ENCODE results near the gene ZDHHC20. TPM values are rescaled to one million over a fixed set of nuclear protein-coding genes. Genes with fewer than 3 reads are reported as not detected.

Gene ZDHHC20
- total RNA-seq, 1 experiment from 2014 or later: 128 TPM

- Histone ChIP-seq H3K4me1 (no peaks in the 10 kb centered on the region), H3K27me3 (no peaks in the 10 kb centered on the region), H3K27ac (no peak overlapping the region), H3K4me3 (no peak overlapping the region), H3K9me3 (replicated peaks) (no peaks in the 10 kb centered on the region), H3K36me3 (no peaks in the 10 kb centered on the region)
- DNase-seq: no peak
Observed at GRCh38 chr13:21336609-21337349, 122.3 kb downstream of the ZDHHC20 start.

GRCh38 chr13:21333186-21333585, 125.9 kb downstream of the ZDHHC20 start:
- no peaks in the 10 kb centered on the region for H3K9me3 ChIP-seq (replicated peaks)
- no peak overlapping the region for H3K27ac ChIP-seq
- no peaks in the 10 kb centered on the region for H3K27me3 ChIP-seq
- no peak overlapping the region for H3K4me3 ChIP-seq
- no peaks in the 10 kb centered on the region for H3K4me1 ChIP-seq
- H3K36me3 ChIP-seq: no peaks in the 10 kb centered on the region
- DNase-seq: no peak

GRCh38 chr13:21330126-21330861, 128.8 kb downstream of the ZDHHC20 start:
- no peak overlapping the region for H3K4me3 ChIP-seq
- H3K36me3 ChIP-seq: no peaks in the 10 kb centered on the region
- DNase-seq: no peak
- no peak overlapping the region for H3K27ac ChIP-seq
- H3K9me3 ChIP-seq (replicated peaks): no peaks in the 10 kb centered on the region
- no peaks in the 10 kb centered on the region for H3K4me1 ChIP-seq
- no peaks in the 10 kb centered on the region for H3K27me3 ChIP-seq

DNA sequence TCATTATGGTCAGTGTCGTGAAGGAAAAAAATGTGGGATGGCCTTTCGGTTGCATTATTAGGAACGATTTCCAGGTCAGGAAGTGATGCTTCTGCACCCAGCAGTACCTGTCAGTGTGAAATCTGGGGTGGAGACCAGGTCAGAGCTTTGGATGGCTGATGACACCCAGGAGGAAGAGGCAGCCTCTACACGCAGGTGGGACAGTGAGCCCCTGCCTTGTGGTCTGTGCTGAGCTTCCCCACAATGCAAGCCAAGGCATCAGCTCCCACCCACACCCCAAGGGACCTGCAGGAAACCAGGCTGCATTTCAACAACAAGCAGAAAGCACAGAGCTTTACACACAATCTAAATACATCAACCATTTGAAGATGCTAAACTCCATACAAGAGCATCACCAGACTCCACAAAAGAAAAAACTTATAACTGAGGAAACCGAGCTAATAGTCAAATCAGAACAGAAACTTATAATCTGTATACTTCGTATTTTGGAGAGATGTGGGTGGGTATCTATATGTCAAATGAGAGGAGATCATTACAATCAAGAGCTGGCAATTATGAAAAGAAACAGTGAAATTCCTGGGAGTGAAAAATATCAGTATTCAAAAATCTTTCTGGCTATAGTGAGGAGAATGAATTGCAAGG, 130.1 kb downstream of the ZDHHC20 start:
- Histone ChIP-seq H3K4me3 (no peak overlapping the region), H3K27me3 (no peaks in the 10 kb centered on the region), H3K36me3 (no peaks in the 10 kb centered on the region), H3K4me1 (no peaks in the 10 kb centered on the region), H3K27ac (no peak overlapping the region), H3K9me3 (replicated peaks) (no peaks in the 10 kb centered on the region)
- DNase-seq: no peak

- no peak for DNase-seq
- no peaks in the 10 kb centered on the region for H3K4me1 ChIP-seq
- no peak overlapping the region for H3K4me3 ChIP-seq
- no peaks in the 10 kb centered on the region for H3K9me3 ChIP-seq (replicated peaks)
- H3K27me3 ChIP-seq: no peaks in the 10 kb centered on the region
- H3K36me3 ChIP-seq: no peaks in the 10 kb centered on the region
- no peak overlapping the region for H3K27ac ChIP-seq
Observed at GRCh38 chr13:21328201-21328600, 130.9 kb downstream of the ZDHHC20 start.

GRCh38 chr13:21326155-21327031, 132.7 kb downstream of the ZDHHC20 start:
- Histone ChIP-seq H3K27me3 (no peaks in the 10 kb centered on the region), H3K9me3 (replicated peaks) (no peaks in the 10 kb centered on the region), H3K4me1 (no peaks in the 10 kb centered on the region), H3K36me3 (no peaks in the 10 kb centered on the region), H3K27ac (no peak overlapping the region), H3K4me3 (no peak overlapping the region)
- no peak for DNase-seq

GRCh38 chr13:21324803-21325202, 134.3 kb downstream of the ZDHHC20 start:
- no peaks in the 10 kb centered on the region for H3K4me1 ChIP-seq
- peak; percentile 13 to 15 for DNase-seq
- H3K4me3 ChIP-seq: no peak overlapping the region
- no peak overlapping the region for H3K27ac ChIP-seq
- H3K27me3 ChIP-seq: no peaks in the 10 kb centered on the region
- no peaks in the 10 kb centered on the region for H3K9me3 ChIP-seq (replicated peaks)
- no peaks in the 10 kb centered on the region for H3K36me3 ChIP-seq

GRCh38 chr13:21322988-21323387, 136.1 kb downstream of the ZDHHC20 start:
- Histone ChIP-seq H3K4me3 (no peak overlapping the region), H3K36me3 (no peaks in the 10 kb centered on the region), H3K27me3 (no peaks in the 10 kb centered on the region), H3K27ac (no peak overlapping the region), H3K9me3 (replicated peaks) (no peaks in the 10 kb centered on the region), H3K4me1 (no peaks in the 10 kb centered on the region)
- DNase-seq: no peak

Other genes starting within 250 kb of the ZDHHC20 start
- gene MICU2, start 144.9 kb upstream of the ZDHHC20 start, total RNA-seq (2014; rRNA removed; shearing (Covaris generic)): 66.6 and 75.1 TPM in 2 replicates
- 0.04 and 0.13 TPM in 2 replicates for gene FGF9, start 211.8 kb upstream of the ZDHHC20 start, total RNA-seq (2014; rRNA removed; shearing (Covaris generic))

All from SJCRH30 (cell line).